H1 (cell line): ENCODE results near the gene BCAS1. TPM values are rescaled to one million over a fixed set of nuclear protein-coding genes. Genes with fewer than 3 reads are reported as not detected.

Experiments
- CTCF ChIA-PET: fragments of 300-600 bp; sonication (Branson Sonifier 250); formaldehyde crosslinking; loops from one replicate; lab custom pipeline; 2021; ENCODE audit not compliant: partially characterized antibody; lab: Charles Lee
- POLR2A ChIA-PET: fragments of 300-600 bp; sonication (Branson Sonifier 250); formaldehyde crosslinking; loops from one replicate; lab custom pipeline; 2021; ENCODE audit warnings: inconsistent platforms; ENCODE audit not compliant: partially characterized antibody; lab: Charles Lee
- DNase-seq, 2 experiments: peaks; one replicate each; pipeline versions ENCODE4 v3.0.0 to v3.0.0-alpha.2; 2010 to 2022; ENCODE audit warnings: low spot score in 2 of 2, low read depth in 1 of 2, mixed read lengths in 1 of 2
- FAIRE-seq: peaks from 2 replicates; lab custom pipeline; 2011; peaks lifted over from hg19 to GRCh38; lab: Jason Lieb, UNC
- H2AFZ ChIP-seq: 2 replicates; pipeline ENCODE4 v1.8.1; 2012; ENCODE audit warnings: low read length, inconsistent platforms
- H2AK5ac ChIP-seq: 2 replicates; pipeline ENCODE4 v1.6.1; 2013; ENCODE audit warnings: low read depth, low read length
- H2BK120ac ChIP-seq: replicated peaks from 2 replicates; pipeline ENCODE3; 2013; ENCODE audit warnings: low read depth, low read length, inconsistent platforms
- H2BK12ac ChIP-seq: 2 replicates; pipeline ENCODE4 v1.6.1; 2013; ENCODE audit warnings: low read depth, low read length
- H2BK15ac ChIP-seq: 2 replicates; pipeline ENCODE4 v1.6.1; 2013; ENCODE audit warnings: low read length
- H2BK20ac ChIP-seq: 2 replicates; pipeline ENCODE4 v1.6.1; 2013; ENCODE audit warnings: low read length
- H2BK5ac ChIP-seq: 2 replicates; pipeline ENCODE4 v1.6.1; 2013; ENCODE audit warnings: low read depth, low read length
- H3K14ac ChIP-seq: 2 replicates; pipeline ENCODE4 v1.6.1; 2013; ENCODE audit warnings: inconsistent platforms; ENCODE audit not compliant: insufficient read length
- H3K18ac ChIP-seq: 2 replicates; pipeline ENCODE4 v1.6.1; 2013; ENCODE audit warnings: low read length; ENCODE audit errors: extremely low read depth
- H3K23ac ChIP-seq: 2 replicates; pipeline ENCODE4 v1.6.1; 2013; ENCODE audit warnings: inconsistent platforms; ENCODE audit not compliant: insufficient read length
- H3K23me2 ChIP-seq: 2 replicates; pipeline ENCODE4 v1.6.1; 2013; ENCODE audit warnings: low read depth, low read length
- H3K27ac ChIP-seq: 2 replicates; pipeline ENCODE4 v1.6.1; 2011; ENCODE audit warnings: low read depth, low read length, inconsistent platforms
- H3K27me3 ChIP-seq, 4 experiments: replicated peaks in 1 of 4; 1 replicate in 1 of 4; 2 replicates in 3 of 4; pipeline versions ENCODE4 v1.6.1 to v1.8.1; 2011 to 2013; ENCODE audit warnings: low read length in 3 of 4, mild to moderate bottlenecking in 3 of 4, inconsistent platforms in 2 of 4, mixed read lengths in 2 of 4, moderate library complexity in 1 of 4; ENCODE audit not compliant: control insufficient read depth in 3 of 4, insufficient read depth in 3 of 4; ENCODE audit errors: extremely low read depth in 1 of 4
- H3K36me3 ChIP-seq, 4 experiments: 2 replicates each; pipeline versions ENCODE4 v1.6.1 to v1.8.1; 2011 to 2013; ENCODE audit warnings: mild to moderate bottlenecking in 4 of 4, low read length in 3 of 4, moderate library complexity in 2 of 4, control low read depth in 1 of 4, inconsistent platforms in 1 of 4; ENCODE audit not compliant: insufficient read depth in 4 of 4, control insufficient read depth in 2 of 4
- H3K4ac ChIP-seq: replicated peaks from 2 replicates; pipeline ENCODE3; 2013; ENCODE audit warnings: low read length, low read depth, mixed read lengths, inconsistent platforms; ENCODE audit not compliant: insufficient read length
- H3K4me1 ChIP-seq, 4 experiments: replicated peaks in 1 of 4; 1 replicate in 1 of 4; 2 replicates in 3 of 4; pipeline versions ENCODE4 v1.6.1 to v1.8.1; 2011 to 2013; ENCODE audit warnings: low read length in 3 of 4, inconsistent platforms in 2 of 4, mixed read lengths in 1 of 4; ENCODE audit not compliant: insufficient read depth in 4 of 4, control insufficient read depth in 3 of 4
- H3K4me2 ChIP-seq, 2 experiments: 2 replicates each; pipeline versions ENCODE4 v1.6.1 to v1.8.1; 2011 to 2013; ENCODE audit warnings: low read depth in 2 of 2, low read length in 2 of 2, control low read depth in 1 of 2, inconsistent platforms in 1 of 2, mild to moderate bottlenecking in 1 of 2; ENCODE audit not compliant: insufficient read depth in 1 of 2
- H3K4me3 ChIP-seq, 4 experiments: fragments of 200-600, 300-600 bp in 1 of 4; sonication (generic), shearing (Covaris generic), sonication (Bioruptor Twin) in 1 of 4; 2 replicates each; pipeline versions ENCODE4 v1.5.1 to v1.8.1; 2011 to 2016; ENCODE audit warnings: low read length in 4 of 4, low read depth in 3 of 4, control low read depth in 2 of 4, inconsistent platforms in 2 of 4, mild to moderate bottlenecking in 2 of 4, mixed read lengths in 1 of 4, moderate library complexity in 1 of 4; ENCODE audit not compliant: insufficient read depth in 2 of 4; ENCODE audit errors: extremely low read depth in 1 of 4
- H3K56ac ChIP-seq: replicated peaks from 2 replicates; pipeline ENCODE3; 2013; ENCODE audit warnings: low read depth, mild to moderate bottlenecking, mixed read lengths, low read length, inconsistent platforms; ENCODE audit not compliant: insufficient read length
- H3K79me1 ChIP-seq: 2 replicates; pipeline ENCODE4 v1.6.1; 2013; ENCODE audit warnings: low read depth, low read length, control low read depth
- H3K79me2 ChIP-seq, 2 experiments: 2 replicates each; pipeline versions ENCODE4 v1.6.1 to v1.8.1; 2012 to 2013; ENCODE audit warnings: low read length in 2 of 2, mild to moderate bottlenecking in 2 of 2, inconsistent platforms in 1 of 2; ENCODE audit not compliant: insufficient read depth in 2 of 2, control insufficient read depth in 1 of 2
- H3K9ac ChIP-seq, 4 experiments: replicated peaks in 1 of 4; 1 replicate in 1 of 4; 2 replicates in 3 of 4; pipeline versions ENCODE4 v1.6.1 to v1.8.1; 2011 to 2013; ENCODE audit warnings: low read depth in 3 of 4, low read length in 3 of 4, control low read depth in 2 of 4, mild to moderate bottlenecking in 2 of 4, moderate library complexity in 2 of 4, inconsistent platforms in 1 of 4; ENCODE audit errors: extremely low read depth in 1 of 4
- H3K9me3 ChIP-seq, 2 experiments: 2 replicates each; pipeline versions ENCODE4 v1.6.1 to v1.8.1; 2012 to 2013; ENCODE audit warnings: mild to moderate bottlenecking in 2 of 2, moderate library complexity in 2 of 2, control low read depth in 1 of 2, inconsistent platforms in 1 of 2, low read depth in 1 of 2, low read length in 1 of 2, mixed read lengths in 1 of 2; ENCODE audit not compliant: insufficient read depth in 2 of 2
- H4K20me1 ChIP-seq, 2 experiments: replicated peaks in 1 of 2; 2 replicates each; pipeline versions ENCODE3 to v1.8.1; 2011 to 2013; ENCODE audit warnings: inconsistent platforms in 2 of 2, low read length in 2 of 2, mild to moderate bottlenecking in 1 of 2; ENCODE audit not compliant: insufficient read depth in 2 of 2, control insufficient read depth in 1 of 2
- H4K5ac ChIP-seq: 2 replicates; pipeline ENCODE4 v1.6.1; 2013; ENCODE audit warnings: low read length, low read depth, mixed read lengths, inconsistent platforms; ENCODE audit not compliant: insufficient read length
- H4K8ac ChIP-seq: 2 replicates; pipeline ENCODE4 v1.8.0; 2013; ENCODE audit warnings: mild to moderate bottlenecking, moderate library complexity, low read length, inconsistent platforms; ENCODE audit not compliant: insufficient read depth; ENCODE audit errors: extremely low read depth
- H4K91ac ChIP-seq: replicated peaks from 2 replicates; pipeline ENCODE3; 2013; ENCODE audit warnings: low read length, mixed read lengths, inconsistent platforms; ENCODE audit not compliant: insufficient read length
- CBX5 ChIP-seq: fragments of 300-800, 300-1000 bp; sonication (generic); IDR thresholded peaks from 2 replicates; pipeline ENCODE4 v1.7.1; 2016; ENCODE audit warnings: antibody characterized with exemption, low read length, low read depth
- CEBPB ChIP-seq: IDR thresholded peaks from 2 replicates; pipeline ENCODE4 v1.6.1; 2012; ENCODE audit warnings: low read depth, low read length
- CHD2 ChIP-seq: IDR thresholded peaks from 2 replicates; pipeline ENCODE4 v1.6.1; 2012; ENCODE audit warnings: low read length, improper control_type of control experiment
- HDAC2 ChIP-seq, 2 experiments: fragments of 300-600 bp in 1 of 2; sonication (generic) in 1 of 2; IDR thresholded peaks; 2 replicates each; pipeline ENCODE4 v1.6.1; 2011 to 2012; ENCODE audit warnings: low read depth in 2 of 2, low read length in 2 of 2, mild to moderate bottlenecking in 2 of 2, moderate library complexity in 2 of 2, borderline replicate concordance in 1 of 2, inconsistent platforms in 1 of 2
- NRF1 ChIP-seq: IDR thresholded peaks from 2 replicates; pipeline ENCODE4 v1.6.1; 2011; ENCODE audit warnings: mild to moderate bottlenecking, low read depth, low read length, improper control_type of control experiment
- PHF8 ChIP-seq: fragments of 200-600 bp; sonication (generic); conservative IDR thresholded peaks from 2 replicates; pipeline ENCODE4 v1.7.1; 2012; ENCODE audit warnings: low read depth, mild to moderate bottlenecking, inconsistent platforms, low read length, moderate library complexity
- POLR2AphosphoS5 ChIP-seq: IDR thresholded peaks from 2 replicates; pipeline ENCODE4 v1.6.1; 2011; ENCODE audit warnings: low read depth, low read length
- RAD21 ChIP-seq, 2 experiments: IDR thresholded peaks in 1 of 2; conservative IDR thresholded peaks in 1 of 2; 2 replicates each; pipeline ENCODE4 v1.6.1; 2011; ENCODE audit warnings: low read depth in 2 of 2, low read length in 2 of 2, improper control_type of control experiment in 1 of 2, inconsistent platforms in 1 of 2, mild to moderate bottlenecking in 1 of 2, moderate library complexity in 1 of 2
- RNF2 ChIP-seq: fragments of 200-900, 300-1000 bp; sonication (generic); IDR thresholded peaks from 2 replicates; pipeline ENCODE4 v1.7.1; 2016; ENCODE audit warnings: borderline replicate concordance, low read depth, mild to moderate bottlenecking, antibody characterized with exemption, low read length; ENCODE audit not compliant: poor library complexity, severe bottlenecking; ENCODE audit errors: missing control alignments
- SP4 ChIP-seq: IDR thresholded peaks from 2 replicates; pipeline ENCODE4 v1.6.1; 2012; ENCODE audit warnings: low read length, inconsistent platforms
- TAF1 ChIP-seq: IDR thresholded peaks from 2 replicates; pipeline ENCODE4 v1.6.1; 2011; ENCODE audit warnings: mild to moderate bottlenecking, low read depth, low read length
- YY1 ChIP-seq: IDR thresholded peaks from 2 replicates; pipeline ENCODE4 v1.6.1; 2011; ENCODE audit warnings: low read depth, mild to moderate bottlenecking, low read length
- WGBS, 2 experiments: shearing (Covaris generic) in 1 of 2; methylation state at CpG; one replicate each; pipeline versions ENCODE4 v1.1.6 to v1.1.7; 2013 to 2015; ENCODE audit warnings: low lambda C conversion rate in 2 of 2, mixed read lengths in 2 of 2, inconsistent platforms in 1 of 2, low coverage in 1 of 2, missing lambda C conversion rate in 1 of 2; ENCODE audit not compliant: insufficient replicate concordance in 2 of 2, insufficient coverage in 1 of 2, insufficient read length in 1 of 2; ENCODE audit errors: extremely low coverage in 1 of 2, missing lambda C conversion rate in 1 of 2; 5-methylcytosine and 5-hydroxymethylcytosine counted together
- polyA plus RNA-seq, 7 experiments: library from polyadenylated mRNA; depleted of rRNA in 3 of 7; stranded (reverse) in 5 of 7; unstranded in 2 of 7; fragments of >200 nt in 5 of 7; fragments of 200-250 nt in 2 of 7; gene quantifications; 1 replicate in 5 of 7; 2 replicates in 1 of 7; 4 replicates in 1 of 7; pipeline versions ENCODE4 v1.2.1 to v1.2.3, GENCODE V29; 2011 to 2013; ENCODE audit warnings: missing spikeins in 2 of 7, mixed read lengths in 2 of 7
- total RNA-seq: library from RNA; stranded (reverse); fragmentation: NEBNext Ultra II Directional; extraction: Animal tissue kit (Norgen Biotek cat#: 25700); gene quantifications from 2 replicates; pipeline ENCODE4 v1.2.1, GENCODE V29; 2021

BCAS1 gene
- total and polyA plus RNA-seq, 2 of the 8 experiments (the other 6 are each of a cell fraction or from before 2014, with no cell fraction given): 0.06 to 0.19 TPM

DNA sequence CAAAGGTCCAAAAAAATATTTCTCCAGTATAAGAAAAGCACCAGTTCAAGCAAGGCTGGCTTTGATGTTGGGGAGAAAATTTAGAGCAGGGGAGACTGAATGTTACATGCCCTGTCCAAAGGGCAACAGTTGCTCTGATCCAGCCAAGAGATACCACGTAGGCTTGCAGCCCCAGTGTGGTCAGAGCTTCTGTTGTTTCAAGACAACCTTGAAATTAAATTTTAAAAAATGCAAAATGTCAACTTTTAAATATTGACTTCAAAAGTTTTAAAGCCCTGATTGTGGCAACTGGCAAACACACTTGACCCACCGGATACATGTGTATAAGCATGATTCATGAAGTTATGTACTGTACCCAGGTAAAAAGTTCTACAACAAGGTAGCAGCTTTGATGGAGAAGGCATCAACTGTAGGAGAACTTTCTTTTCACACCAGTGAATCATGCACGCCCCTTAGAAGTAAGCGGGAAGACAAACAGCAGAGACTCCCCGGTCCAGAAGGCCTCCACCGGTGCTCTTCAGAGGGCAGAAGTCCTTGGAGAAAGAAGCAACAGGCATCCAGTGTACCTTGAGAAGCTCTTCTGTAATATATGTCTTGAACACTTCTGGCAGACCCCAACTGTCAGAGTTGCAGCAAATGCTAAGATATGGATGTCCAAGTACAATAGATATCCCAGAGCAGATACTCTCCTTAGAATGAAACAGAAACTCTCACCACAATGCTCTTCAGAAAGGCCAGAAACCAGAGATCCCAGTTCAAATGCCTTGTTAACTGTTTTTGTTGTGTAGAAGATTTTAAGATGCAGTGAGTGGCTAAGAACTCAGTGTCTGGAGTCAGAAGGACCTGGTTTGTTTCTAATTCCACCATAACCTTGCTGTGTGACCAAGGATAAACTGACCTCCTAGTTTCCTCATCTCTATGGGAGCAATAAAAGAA is 115.4 kb downstream of the BCAS1 start:
- CTCF ChIA-PET: interaction anchor here (0.6 to 3.9 kb wide), 6 partner anchors 10 to 107 kb away, joined by 3 to 11 read pairs (median 4); no protein-coding TSS in a partner anchor
- H2AFZ ChIP-seq: no peak overlapping the region
- H3K27ac ChIP-seq: no peak overlapping the region
- TF ChIP-seq NRF1: no peak
- no peak for TF ChIP-seq PHF8
- TF ChIP-seq SP4: no peak
- TF ChIP-seq RAD21 (IDR thresholded peaks at IDR 0.05 in 1 of 2, conservative IDR thresholded peaks at IDR 0.05 in 1 of 2; ENCODE audit: low read depth in 2 of 2, low read length in 2 of 2): no peak
- TF ChIP-seq CHD2: no peak
- no peak for TF ChIP-seq TAF1
- no peak for TF ChIP-seq HDAC2 (IDR thresholded peaks at IDR 0.05; ENCODE audit: borderline replicate concordance in 1 of 2, low read depth in 2 of 2, low read length in 2 of 2)
- no peak for TF ChIP-seq CBX5
- no peak for TF ChIP-seq CEBPB
- TF ChIP-seq RNF2: no peak
- TF ChIP-seq YY1: no peak
- no peak for TF ChIP-seq POLR2AphosphoS5

More for the DNA sequence above, 115.4 kb downstream of the BCAS1 start:
- no peak overlapping the region for H3K9ac ChIP-seq
- no peak overlapping the region for H3K18ac ChIP-seq
- peaks cover 0 to 9% of the 10 kb centered on the region in 2 experiments; a peak in 3 of 4 replicates for H3K9me3 ChIP-seq
- no peak overlapping the region for H2BK12ac ChIP-seq
- no peak overlapping the region for H4K91ac ChIP-seq
- H3K4me1 ChIP-seq: peaks cover 0 to 3% (median 0%) of the 10 kb centered on the region in 4 experiments; a peak in 1 of 7 replicates
- H3K79me2 ChIP-seq: no peaks in the 10 kb centered on the region
- no peak overlapping the region for H3K23ac ChIP-seq
- FAIRE-seq (no peak), DNase-seq (no peak)
- POLR2A ChIA-PET: no interaction called here
- H3K56ac ChIP-seq: no peak overlapping the region
- no peak overlapping the region for H3K14ac ChIP-seq
- no peak overlapping the region for H2AK5ac ChIP-seq
- no peak overlapping the region for H4K8ac ChIP-seq
- no peaks in the 10 kb centered on the region; a peak in 1 of 7 replicates for H3K27me3 ChIP-seq
- H3K23me2 ChIP-seq: no peaks in the 10 kb centered on the region
- no peak overlapping the region for H3K4me2 ChIP-seq
- H3K4me3 ChIP-seq: no peak overlapping the region
- no peak overlapping the region for H2BK5ac ChIP-seq
- no peak overlapping the region for H3K4ac ChIP-seq
- H3K36me3 ChIP-seq: no peaks in the 10 kb centered on the region
- H2BK120ac ChIP-seq: no peak overlapping the region
- WGBS, 2 experiments: 97% methylated on average over 6 of the region's 6 CpGs; no CpG with 5 or more reads in 1 of the 2 experiments
- no peaks in the 10 kb centered on the region for H4K20me1 ChIP-seq
- no peaks in the 10 kb centered on the region for H3K79me1 ChIP-seq
- H2BK20ac ChIP-seq: no peak overlapping the region
- no peak overlapping the region for H2BK15ac ChIP-seq
- H4K5ac ChIP-seq: no peak overlapping the region
